ENCODE data around the gene TECRL. TPM values are rescaled to one million over a fixed set of nuclear protein-coding genes. Genes with fewer than 3 reads are reported as not detected.

TECRL gene
- total and polyA plus RNA-seq, 10 of the 15 experiments (the other 5 are each of a cell fraction or from before 2014, with no cell fraction given): 0.10 TPM; not detected in 9

DNA sequence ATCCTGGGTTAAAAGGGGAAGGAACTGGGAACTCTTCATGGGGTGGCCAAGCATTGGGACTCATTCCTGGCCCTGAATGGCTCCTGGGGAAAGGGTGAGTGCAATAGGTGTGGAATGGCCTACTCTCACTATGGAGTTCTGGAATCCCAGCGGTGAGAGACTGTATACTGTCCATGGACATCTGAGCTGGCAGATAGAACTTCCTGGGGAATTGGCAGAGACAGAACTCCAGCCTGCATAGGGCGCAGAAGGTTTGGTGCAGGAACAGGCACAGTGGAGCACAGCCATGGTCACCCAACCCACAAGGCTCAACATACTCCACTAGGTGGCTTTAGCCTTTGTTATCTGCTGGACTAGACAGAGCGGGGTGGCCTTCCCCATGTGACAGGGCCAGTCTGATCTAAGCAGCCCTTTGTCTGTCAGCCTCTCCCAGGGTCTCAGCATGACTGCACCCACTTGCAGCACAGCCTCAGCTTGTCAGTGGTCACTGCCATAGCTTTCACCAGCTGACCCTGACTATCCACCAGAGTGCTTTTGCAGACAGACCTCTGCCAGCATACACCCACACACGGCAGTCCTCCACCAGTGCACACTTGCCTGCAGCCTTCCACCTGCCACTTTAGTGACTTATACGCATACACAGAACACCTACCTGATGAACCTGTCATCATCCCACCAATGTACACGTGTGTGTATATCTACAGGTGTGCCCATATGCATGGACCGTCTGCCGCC lies 48.4 kb downstream of the TECRL start:
- no TSS peak for BruUV-seq (replicated peaks)

More for the DNA sequence above, 48.4 kb downstream of the TECRL start:
- ChIA-PET CTCF (no interaction called here), SMC1A (ENCODE audit: uncharacterized antibody, unreplicated experiment) (no interaction called here), RAD21 (ENCODE audit: unreplicated experiment) (no interaction called here), POLR2A (no interaction called here)
- Histone ChIP-seq H3K4me3 (no peak overlapping the region), H2AFZ (ENCODE audit: control insufficient read depth, low read depth, low read length) (no peak overlapping the region), H3K4me1 (ENCODE audit: control insufficient read depth, insufficient read depth, low read length) (no peaks in the 10 kb centered on the region), H3K79me2 (ENCODE audit: control insufficient read depth, insufficient read depth, low read length) (no peaks in the 10 kb centered on the region), H3K36me3 (ENCODE audit: control insufficient read depth in 2 of 2, insufficient read depth in 2 of 2, low read length in 1 of 2) (no peaks in the 10 kb centered on the region), H3K4me2 (ENCODE audit: control insufficient read depth, insufficient read depth) (no peak overlapping the region), H4K20me1 (ENCODE audit: control insufficient read depth, insufficient read depth) (no peaks in the 10 kb centered on the region), H3K9me3 (replicated peaks; ENCODE audit: control insufficient read depth, insufficient read depth, low read length) (no peaks in the 10 kb centered on the region), H3K27ac (ENCODE audit: control insufficient read depth, insufficient read depth) (no peak overlapping the region), H3K27me3 (replicated peaks in 1 of 2; ENCODE audit: control insufficient read depth in 2 of 2, insufficient read depth in 2 of 2, low read length in 1 of 2) (no peaks in the 10 kb centered on the region), H3K9ac (ENCODE audit: control insufficient read depth, insufficient read depth, low read length) (no peak overlapping the region)
- intact Hi-C loops (cut with micrococcal nuclease; ENCODE audit: unreplicated experiment) (no loop called here), in situ Hi-C loops (cut with MboI) (no loop called here)
- 40% methylated on average over 8 of the region's 8 CpGs for WGBS (ENCODE audit: insufficient coverage, insufficient replicate concordance, low lambda C conversion rate, missing lambda C conversion rate)
- TF ChIP-seq MXI1 (IDR thresholded peaks at IDR 0.05; ENCODE audit: low read depth, low read length) (no peak), SREBF2 (IDR thresholded peaks at IDR 0.05; ENCODE audit: low read length) (no peak), YY1 (IDR thresholded peaks at IDR 0.05; ENCODE audit: low read depth, low read length) (no peak), ZNF274 (IDR thresholded peaks at IDR 0.05; ENCODE audit: insufficient read depth, insufficient read length) (no peak), USF2 (IDR thresholded peaks at IDR 0.05; ENCODE audit: borderline replicate concordance, low read depth, low read length) (no peak), CHD1 (IDR thresholded peaks at IDR 0.05; ENCODE audit: low read depth, low read length) (no peak), ZNF384 (IDR thresholded peaks at IDR 0.05; ENCODE audit: borderline replicate concordance, low read depth, low read length) (no peak), IRF4 (IDR thresholded peaks at IDR 0.05; ENCODE audit: low read depth, low read length) (no peak), IKZF2 (IDR thresholded peaks at IDR 0.05) (no peak), PAX8 (IDR thresholded peaks at IDR 0.05) (no peak), SIX5 (IDR thresholded peaks at IDR 0.05; ENCODE audit: low read depth, low read length, severe bottlenecking) (no peak), STAT3 (IDR thresholded peaks at IDR 0.05; ENCODE audit: low read depth, low read length) (no peak), NFIC (IDR thresholded peaks at IDR 0.05; ENCODE audit: low read depth, low read length) (no peak), RAD51 (IDR thresholded peaks at IDR 0.05) (no peak), STAT1 (conservative IDR thresholded peaks at IDR 0.05) (no peak), MEF2A (IDR thresholded peaks at IDR 0.05; ENCODE audit: insufficient read depth, low read depth, low read length) (no peak), SPI1 (IDR thresholded peaks at IDR 0.05; ENCODE audit: borderline replicate concordance, insufficient read depth, low read depth, low read length) (no peak), ZNF217 (IDR thresholded peaks at IDR 0.05) (no peak)
- DNase-seq (ENCODE audit: low read depth, low spot score) (no peak), FAIRE-seq (no peak), ATAC-seq (peak; percentile 44)
